ENCODE results near the gene EPN2. TPM values are rescaled to one million over a fixed set of nuclear protein-coding genes. Genes with fewer than 3 reads are reported as not detected.
A peak's percentile ranks its signal among the peaks of the same experiment; 100 is the strongest.

Gene EPN2
- polyA plus RNA-seq, 1 of the 3 experiments (the other 2 are of a cell fraction) = 38.9 TPM

GRCh38 chr17:19242323-19242722, 5.2 kb downstream of the EPN2 start:
- CTCF ChIA-PET = no interaction called here
- Histone ChIP-seq H3K4me2 (no peak overlapping the region), H3K9me3 (no peaks in the 10 kb centered on the region), H3K9ac (no peak overlapping the region), H3F3A (replicated peaks; ENCODE audit: insufficient read depth) (no peaks in the 10 kb centered on the region), H2AFZ (ENCODE audit: low read depth) (no peak overlapping the region), H3K4me3 (ENCODE audit: low read depth in 2 of 2, low read length in 1 of 2) (no peak overlapping the region), H3K27me3 (ENCODE audit: insufficient read depth) (no peaks in the 10 kb centered on the region), H3K27ac (ENCODE audit: low read depth in 2 of 2, low read length in 1 of 2) (no peak overlapping the region), H4K20me1 (ENCODE audit: insufficient read depth) (peaks cover 68% of the 10 kb centered on the region), H3K9me2 (no peaks in the 10 kb centered on the region), H3K79me2 (ENCODE audit: insufficient read depth) (peaks cover 100% of the 10 kb centered on the region), H3K4me1 (ENCODE audit: control insufficient read depth in 1 of 2, insufficient read depth in 2 of 2, low read depth in 1 of 2, low read length in 1 of 2) (peaks cover 10 to 18% of the 10 kb centered on the region in 2 experiments; a peak in 3 of 4 replicates), H3K36me3 (replicated peaks in 1 of 2; ENCODE audit: control insufficient read depth in 1 of 2, insufficient read depth in 2 of 2, low read length in 1 of 2) (peaks cover 0 to 4% of the 10 kb centered on the region in 2 experiments)
- no peak for DNase-seq
- WGBS (ENCODE audit: low lambda C conversion rate) = 85% methylated on average over 2 of the region's 2 CpGs
- TF ChIP-seq NRF1 (IDR thresholded peaks at IDR 0.05; ENCODE audit: low read depth, low read length) (no peak), FOSL2 (IDR thresholded peaks at IDR 0.05; ENCODE audit: borderline replicate concordance, low read depth) (peak; percentile 7; the same call in 1 of the 2 replicates)
- POLR2A ChIA-PET = no interaction called here

GRCh38 chr17:19242926-19243325, 5.8 kb downstream of the EPN2 start:
- Histone ChIP-seq H3K27ac (ENCODE audit: low read depth in 2 of 2, low read length in 1 of 2) (no peak overlapping the region), H3K36me3 (replicated peaks in 1 of 2; ENCODE audit: control insufficient read depth in 1 of 2, insufficient read depth in 2 of 2, low read length in 1 of 2) (peaks cover 0 to 4% of the 10 kb centered on the region in 2 experiments), H3K27me3 (ENCODE audit: insufficient read depth) (no peaks in the 10 kb centered on the region), H3K79me2 (ENCODE audit: insufficient read depth) (peaks cover 100% of the 10 kb centered on the region), H2AFZ (ENCODE audit: low read depth) (no peak overlapping the region), H3F3A (replicated peaks; ENCODE audit: insufficient read depth) (peaks cover 1% of the 10 kb centered on the region), H3K4me1 (ENCODE audit: control insufficient read depth in 1 of 2, insufficient read depth in 2 of 2, low read depth in 1 of 2, low read length in 1 of 2) (peaks cover 16 to 24% of the 10 kb centered on the region in 2 experiments; a peak in 3 of 4 replicates), H3K4me3 (ENCODE audit: low read depth in 2 of 2, low read length in 1 of 2) (no peak overlapping the region), H4K20me1 (ENCODE audit: insufficient read depth) (peaks cover 74% of the 10 kb centered on the region), H3K9me3 (no peaks in the 10 kb centered on the region), H3K9me2 (no peaks in the 10 kb centered on the region), H3K4me2 (no peak overlapping the region), H3K9ac (no peak overlapping the region)
- ChIA-PET CTCF (no interaction called here), POLR2A (no interaction called here)
- DNase-seq = no peak
- no peak for TF ChIP-seq TAF1 (IDR thresholded peaks at IDR 0.05; ENCODE audit: borderline replicate concordance, low read depth, low read length)
- no peak for TF ChIP-seq IRF3 (IDR thresholded peaks at IDR 0.05; ENCODE audit: low read depth, low read length)
- no peak for TF ChIP-seq RCOR1 (IDR thresholded peaks at IDR 0.05; ENCODE audit: low read length)
- no peak for TF ChIP-seq SMC3 (IDR thresholded peaks at IDR 0.05; ENCODE audit: low read depth, low read length)
- no peak for TF ChIP-seq SIN3A (IDR thresholded peaks at IDR 0.05; ENCODE audit: borderline replicate concordance, low read depth, low read length)
- TF ChIP-seq JUND (IDR thresholded peaks at IDR 0.05) = no peak
- no peak for TF ChIP-seq USF1 (IDR thresholded peaks at IDR 0.05; ENCODE audit: borderline replicate concordance, low read depth)
- no peak for TF ChIP-seq GATA2 (CRISPR knock-in tag; IDR thresholded peaks at IDR 0.05)
- no peak for TF ChIP-seq RAD21 (IDR thresholded peaks at IDR 0.05; ENCODE audit: low read length)
- 99% methylated on average over 7 of the region's 7 CpGs for WGBS (ENCODE audit: low lambda C conversion rate)

GRCh38 chr17:19243838-19244237, 6.7 kb downstream of the EPN2 start:
- Histone ChIP-seq H3K79me2 (ENCODE audit: insufficient read depth) (peaks cover 94% of the 10 kb centered on the region), H3K9ac (no peak overlapping the region), H3K9me3 (no peaks in the 10 kb centered on the region), H4K20me1 (ENCODE audit: insufficient read depth) (peaks cover 81% of the 10 kb centered on the region), H3K27ac (ENCODE audit: low read depth in 2 of 2, low read length in 1 of 2) (no peak overlapping the region), H3K9me2 (no peaks in the 10 kb centered on the region), H3K27me3 (ENCODE audit: insufficient read depth) (no peaks in the 10 kb centered on the region), H2AFZ (ENCODE audit: low read depth) (no peak overlapping the region), H3K36me3 (replicated peaks in 1 of 2; ENCODE audit: control insufficient read depth in 1 of 2, insufficient read depth in 2 of 2, low read length in 1 of 2) (peaks cover 0 to 4% of the 10 kb centered on the region in 2 experiments), H3K4me3 (ENCODE audit: low read depth in 2 of 2, low read length in 1 of 2) (no peak overlapping the region), H3F3A (replicated peaks; ENCODE audit: insufficient read depth) (peaks cover 10% of the 10 kb centered on the region), H3K4me2 (no peak overlapping the region), H3K4me1 (ENCODE audit: control insufficient read depth in 1 of 2, insufficient read depth in 2 of 2, low read depth in 1 of 2, low read length in 1 of 2) (peaks cover 18 to 30% of the 10 kb centered on the region in 2 experiments; a peak in 2 of 4 replicates)
- no peak for TF ChIP-seq ZBTB33 (IDR thresholded peaks at IDR 0.05; ENCODE audit: borderline replicate concordance, low read depth)
- ChIA-PET CTCF (no interaction called here), POLR2A (no interaction called here)
- WGBS (ENCODE audit: low lambda C conversion rate) = 96% methylated on average over 1 of the region's 1 CpG
- no peak for DNase-seq

Data from SK-N-SH (cell line).